ENCODE data around the gene NBPF3.
"Not testable (repeated sequence)": the region's sequence is repeated elsewhere in the genome, so short reads cannot be mapped to it uniquely, and the experiment has no call there.

The NBPF3 gene, protein sequence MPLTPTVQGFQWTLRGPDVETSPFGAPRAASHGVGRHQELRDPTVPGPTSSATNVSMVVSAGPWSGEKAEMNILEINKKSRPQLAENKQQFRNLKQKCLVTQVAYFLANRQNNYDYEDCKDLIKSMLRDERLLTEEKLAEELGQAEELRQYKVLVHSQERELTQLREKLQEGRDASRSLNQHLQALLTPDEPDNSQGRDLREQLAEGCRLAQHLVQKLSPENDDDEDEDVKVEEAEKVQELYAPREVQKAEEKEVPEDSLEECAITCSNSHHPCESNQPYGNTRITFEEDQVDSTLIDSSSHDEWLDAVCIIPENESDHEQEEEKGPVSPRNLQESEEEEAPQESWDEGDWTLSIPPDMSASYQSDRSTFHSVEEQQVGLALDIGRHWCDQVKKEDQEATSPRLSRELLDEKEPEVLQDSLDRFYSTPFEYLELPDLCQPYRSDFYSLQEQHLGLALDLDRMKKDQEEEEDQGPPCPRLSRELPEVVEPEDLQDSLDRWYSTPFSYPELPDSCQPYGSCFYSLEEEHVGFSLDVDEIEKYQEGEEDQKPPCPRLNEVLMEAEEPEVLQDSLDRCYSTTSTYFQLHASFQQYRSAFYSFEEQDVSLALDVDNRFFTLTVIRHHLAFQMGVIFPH

DNA sequence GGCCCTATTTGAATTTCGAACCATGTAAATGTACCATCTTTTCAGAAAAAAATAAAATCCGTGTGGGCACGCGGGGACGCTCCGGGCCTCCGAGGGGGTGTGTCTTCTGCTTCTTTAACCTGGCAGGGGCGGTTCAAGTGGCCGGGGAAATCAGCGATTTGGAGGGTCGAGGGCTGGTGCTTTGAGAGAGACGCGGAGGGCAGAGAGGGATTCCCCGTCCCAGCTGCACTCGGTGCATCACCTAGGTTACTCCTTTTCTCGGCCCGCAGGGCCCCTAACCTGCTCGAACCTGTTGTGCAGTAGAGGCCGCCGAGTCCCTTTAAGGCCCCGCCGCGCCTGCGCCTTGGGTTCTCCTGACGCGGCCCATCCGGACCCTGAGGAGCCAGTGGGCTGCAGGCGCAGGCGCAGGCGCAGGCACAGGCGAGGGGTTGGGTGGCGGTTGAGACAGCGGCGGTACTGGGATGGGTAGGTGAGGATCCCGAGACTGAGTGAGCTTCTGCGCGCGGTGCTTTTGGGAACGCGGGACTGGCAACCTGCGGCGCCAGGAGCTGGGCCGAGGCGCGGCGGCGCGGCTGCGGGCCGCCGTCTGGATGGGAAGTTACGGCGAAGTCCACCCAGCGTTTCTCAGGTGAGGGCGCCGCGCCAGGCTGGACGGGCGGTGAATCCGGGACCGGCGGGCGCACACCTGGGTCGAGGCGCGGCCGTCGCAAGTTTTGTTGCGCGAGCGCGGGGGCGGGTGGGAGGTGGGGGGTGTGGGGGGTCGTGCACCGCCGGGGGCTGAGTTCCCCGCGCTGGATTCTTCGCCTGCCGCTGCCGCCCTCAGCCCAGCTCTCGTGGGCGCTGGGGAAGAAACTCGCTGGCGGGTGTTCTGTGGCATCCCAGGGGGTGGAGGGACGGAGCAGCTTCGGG is at the start of gene NBPF3:
TSS of gene NBPF3 (plus strand) at position 417 of the 909 bp plus-strand sequence. CDS start 4,950 bp downstream, outside the sequence.
- TF ChIP-seq, protein P1, sequence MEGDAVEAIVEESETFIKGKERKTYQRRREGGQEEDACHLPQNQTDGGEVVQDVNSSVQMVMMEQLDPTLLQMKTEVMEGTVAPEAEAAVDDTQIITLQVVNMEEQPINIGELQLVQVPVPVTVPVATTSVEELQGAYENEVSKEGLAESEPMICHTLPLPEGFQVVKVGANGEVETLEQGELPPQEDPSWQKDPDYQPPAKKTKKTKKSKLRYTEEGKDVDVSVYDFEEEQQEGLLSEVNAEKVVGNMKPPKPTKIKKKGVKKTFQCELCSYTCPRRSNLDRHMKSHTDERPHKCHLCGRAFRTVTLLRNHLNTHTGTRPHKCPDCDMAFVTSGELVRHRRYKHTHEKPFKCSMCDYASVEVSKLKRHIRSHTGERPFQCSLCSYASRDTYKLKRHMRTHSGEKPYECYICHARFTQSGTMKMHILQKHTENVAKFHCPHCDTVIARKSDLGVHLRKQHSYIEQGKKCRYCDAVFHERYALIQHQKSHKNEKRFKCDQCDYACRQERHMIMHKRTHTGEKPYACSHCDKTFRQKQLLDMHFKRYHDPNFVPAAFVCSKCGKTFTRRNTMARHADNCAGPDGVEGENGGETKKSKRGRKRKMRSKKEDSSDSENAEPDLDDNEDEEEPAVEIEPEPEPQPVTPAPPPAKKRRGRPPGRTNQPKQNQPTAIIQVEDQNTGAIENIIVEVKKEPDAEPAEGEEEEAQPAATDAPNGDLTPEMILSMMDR (IDR thresholded peaks at IDR 0.05; ENCODE audit: insufficient read depth, low read depth, low read length, missing control alignments) = no peak
- peak within 1 kb of the TSS; percentile 40 for H3K4me3 ChIP-seq (ENCODE audit: low read depth, low read length)
- peak; percentile 87 for DNase-seq (ENCODE audit: low read depth)

DNA sequence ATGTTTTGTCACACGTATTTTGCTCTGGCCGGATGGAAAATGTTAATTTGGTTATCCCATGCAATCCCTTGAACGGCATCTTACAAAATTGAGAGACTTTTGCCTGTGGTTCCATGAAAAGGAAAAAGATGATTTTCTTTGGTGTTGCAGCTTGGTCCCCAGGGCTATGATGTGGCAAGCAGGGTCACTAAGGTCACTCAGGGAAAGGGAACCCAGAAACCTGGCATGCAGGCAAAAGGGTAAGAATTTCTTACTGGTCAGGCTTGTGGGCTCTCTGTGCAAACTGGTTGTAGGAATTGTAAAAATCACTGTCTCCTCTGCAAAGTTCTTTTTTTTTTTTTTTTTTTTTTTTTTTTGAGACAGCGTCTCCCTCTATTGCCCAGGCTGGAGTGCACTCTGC is 48.4 kb upstream of the NBPF3 start:
- TF ChIP-seq, protein P1 (IDR thresholded peaks at IDR 0.05; ENCODE audit: insufficient read depth, low read depth, low read length, missing control alignments) = no peak
- no peak for DNase-seq (ENCODE audit: low read depth)
- H3K4me3 ChIP-seq (ENCODE audit: low read depth, low read length) = no peak overlapping the region

DNA sequence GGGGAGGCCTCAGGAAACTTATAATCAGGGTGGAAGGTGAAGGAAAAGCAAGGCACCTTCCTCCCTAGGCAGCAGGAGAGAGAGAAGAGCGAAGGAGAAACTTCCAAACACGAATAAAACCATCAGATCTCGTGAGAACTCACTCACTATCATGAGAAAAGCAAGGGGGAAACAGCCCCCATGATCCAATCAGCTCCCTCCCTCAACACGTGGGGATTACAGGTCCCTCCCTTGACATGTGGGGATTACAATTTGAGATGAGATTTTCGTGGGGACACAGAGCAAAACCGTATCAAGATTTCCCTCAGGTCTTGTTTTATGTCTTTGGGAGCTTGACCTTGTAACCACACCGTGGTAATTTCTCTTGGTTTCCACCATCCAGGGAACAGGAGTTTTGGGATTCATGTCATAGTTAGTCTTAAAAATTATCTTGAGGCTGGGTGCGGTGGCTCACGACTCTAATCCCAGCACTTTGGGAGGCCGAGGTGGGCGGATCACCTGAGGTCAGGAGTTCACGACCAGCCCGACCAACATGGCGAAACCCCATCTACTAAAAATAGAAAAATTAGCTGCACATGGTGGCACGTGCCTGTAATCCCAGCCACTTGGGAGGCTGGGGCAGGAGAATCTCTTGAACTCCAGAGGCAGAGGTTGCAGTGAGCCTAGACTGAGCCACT is 47.2 kb upstream of the NBPF3 start:
- TF ChIP-seq, protein P1 (IDR thresholded peaks at IDR 0.05; ENCODE audit: insufficient read depth, low read depth, low read length, missing control alignments) = no peak
- no peak for DNase-seq (ENCODE audit: low read depth)
- no peak overlapping the region for H3K4me3 ChIP-seq (ENCODE audit: low read depth, low read length)

DNA sequence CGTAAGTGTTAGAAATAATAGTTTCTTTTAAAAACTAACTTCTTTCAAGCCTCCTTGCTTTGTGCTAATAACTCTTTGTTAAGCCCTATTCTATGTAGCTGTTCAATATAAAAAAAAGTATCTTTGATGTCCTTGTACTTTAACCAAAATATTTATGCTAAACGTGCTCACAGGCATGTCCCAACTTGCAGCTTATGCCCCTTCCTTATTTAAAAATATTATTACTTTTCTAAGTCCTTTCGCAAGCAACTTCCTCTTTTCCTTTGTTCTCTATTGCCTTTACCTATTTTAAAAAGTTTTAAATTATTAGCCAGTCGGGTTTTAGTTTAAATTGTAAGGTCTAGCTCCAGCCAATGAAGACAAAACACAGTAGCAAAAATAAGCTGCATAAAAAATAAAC is 43.4 kb upstream of the NBPF3 start:
- no peak overlapping the region for H3K4me3 ChIP-seq (ENCODE audit: low read depth, low read length)
- TF ChIP-seq, protein P1 (IDR thresholded peaks at IDR 0.05; ENCODE audit: insufficient read depth, low read depth, low read length, missing control alignments) = no peak
- DNase-seq (ENCODE audit: low read depth) = no peak

DNA sequence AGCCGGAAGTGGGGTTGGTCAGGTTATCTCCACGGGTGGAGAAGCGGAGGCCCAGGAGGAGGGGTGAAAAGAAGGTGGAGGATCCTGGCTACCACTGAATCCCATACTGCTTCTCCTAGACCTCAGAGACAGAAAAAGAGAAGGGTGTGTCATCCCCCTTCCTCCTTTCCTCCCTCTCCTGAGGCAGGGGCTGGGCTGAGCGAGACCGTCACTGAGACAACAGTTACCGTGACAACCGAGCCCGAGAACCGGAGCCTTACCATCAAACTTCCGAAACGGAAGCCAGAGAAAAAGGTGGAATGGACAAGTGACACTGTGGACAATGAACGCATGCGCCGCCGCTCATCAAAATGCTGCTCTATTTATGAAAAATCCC is 42.1 kb upstream of the NBPF3 start:
- TF ChIP-seq, protein P1 (IDR thresholded peaks at IDR 0.05; ENCODE audit: insufficient read depth, low read depth, low read length, missing control alignments) = no peak
- no peak overlapping the region for H3K4me3 ChIP-seq (ENCODE audit: low read depth, low read length)
- DNase-seq (ENCODE audit: low read depth) = no peak

DNA sequence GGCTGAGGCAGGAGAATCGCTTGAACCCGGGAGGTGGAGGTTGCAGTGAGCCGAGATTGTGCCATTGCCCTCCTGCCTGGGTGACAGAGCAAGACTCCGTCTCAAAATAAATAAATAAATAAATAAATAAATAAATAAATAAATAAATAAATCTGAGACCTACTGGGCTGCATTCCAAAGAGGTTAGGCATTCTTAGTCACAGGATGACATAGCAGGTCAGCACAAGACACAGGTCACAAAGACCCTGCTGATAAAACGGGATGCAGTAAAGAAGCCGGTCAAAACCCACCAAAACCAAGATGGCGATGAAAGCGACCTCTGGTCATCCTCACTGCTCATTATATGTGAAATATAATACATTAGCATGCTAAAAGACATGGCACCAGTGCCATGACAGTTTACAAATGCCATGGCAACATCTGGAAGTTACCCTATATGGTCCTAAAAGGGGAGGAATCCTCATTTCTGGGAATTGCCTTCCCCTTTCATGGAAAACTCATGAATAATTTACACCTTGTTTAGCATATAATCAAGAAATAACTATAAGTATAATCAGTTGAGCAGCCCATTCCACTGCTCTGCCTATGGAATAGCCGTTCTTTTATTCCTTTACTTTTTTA is 38.1 kb upstream of the NBPF3 start:
- H3K4me3 ChIP-seq (ENCODE audit: low read depth, low read length); DNase-seq (ENCODE audit: low read depth): not testable (repeated sequence)
